ENCODE results near the gene GAS6. TPM values are rescaled to one million over a fixed set of nuclear protein-coding genes. Genes with fewer than 3 reads are reported as not detected.

Gene GAS6
- polyA plus RNA-seq, 12 donors: 20.9 to 61.4 (median 31.5) TPM; not detected in 1

DNA sequence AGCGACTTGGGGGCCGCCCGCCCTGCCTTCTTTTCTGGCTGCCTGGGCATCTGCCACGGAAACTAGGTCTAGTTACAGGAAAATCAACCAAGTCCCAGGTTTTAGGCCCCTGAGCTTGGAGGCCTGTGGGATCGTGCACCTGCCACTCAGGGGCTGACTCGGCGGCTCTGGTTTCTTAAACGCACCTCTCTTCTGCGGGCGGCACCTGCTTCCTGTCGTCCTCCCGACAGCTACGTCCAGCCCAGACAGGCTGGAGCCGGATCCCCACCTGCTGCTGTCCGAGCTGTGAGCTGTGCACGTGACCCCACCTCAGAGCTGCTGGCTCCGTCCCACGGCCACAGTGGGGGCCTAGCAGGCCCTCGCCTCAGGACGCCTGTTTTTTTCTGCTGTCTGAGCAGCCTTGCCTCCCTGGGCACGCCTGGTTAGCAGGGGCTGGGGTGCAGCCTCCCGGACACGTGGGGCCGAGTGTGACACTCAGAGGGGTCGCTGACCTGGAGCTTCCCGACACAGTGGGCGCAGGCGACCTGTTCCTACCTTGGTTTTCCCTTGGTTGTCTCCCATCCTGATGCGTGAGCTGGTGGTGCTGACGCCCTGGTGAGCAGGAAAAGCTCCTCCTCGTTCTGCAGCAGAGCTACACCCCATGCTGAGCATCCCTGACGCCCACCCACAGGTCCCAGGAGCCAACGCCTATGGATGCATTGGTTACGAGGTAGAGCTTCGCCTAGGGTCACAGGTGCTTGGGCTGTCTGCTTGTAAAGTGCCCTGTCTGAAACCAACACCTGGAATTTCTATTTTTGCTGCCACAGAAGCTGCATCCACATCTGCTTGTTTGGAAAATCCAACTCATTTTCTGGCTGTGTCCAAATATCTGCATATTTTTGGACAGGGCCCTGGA is 87.4 kb downstream of the GAS6 start:
- DNase-seq: no peak

DNA sequence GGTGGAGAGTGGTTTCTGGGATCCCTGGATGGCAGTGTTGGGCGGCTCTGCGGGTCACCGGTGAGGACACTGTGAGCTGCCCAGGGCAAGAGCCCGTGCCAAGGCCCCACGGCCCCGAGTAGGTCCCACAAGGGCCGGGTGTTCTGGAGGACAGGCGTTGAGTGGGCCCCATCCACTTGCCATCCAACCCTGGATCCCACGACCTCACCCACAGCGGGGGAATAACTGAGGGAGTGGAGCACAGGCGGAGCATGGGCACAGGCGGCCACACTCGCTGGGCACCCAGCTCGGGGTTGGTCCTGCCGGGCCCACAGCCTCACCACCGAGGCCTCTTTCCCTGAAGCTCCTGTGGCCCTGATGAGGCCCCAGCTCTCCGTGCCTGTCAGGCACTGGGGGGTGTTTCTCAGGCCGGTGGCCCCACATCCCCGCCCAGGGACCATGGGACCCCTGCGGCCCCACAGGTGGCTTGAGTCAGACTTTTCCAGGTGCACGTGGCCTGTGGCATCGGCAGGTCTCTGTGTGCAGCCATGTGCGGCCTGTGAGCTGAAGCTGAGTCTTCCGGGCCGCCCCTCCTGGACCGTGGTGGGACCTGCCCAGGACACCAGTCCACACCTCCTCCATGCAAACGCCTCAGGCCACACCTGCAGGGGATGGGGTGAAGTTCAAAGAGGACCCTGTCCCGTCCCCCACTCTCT is 88.3 kb downstream of the GAS6 start:
- DNase-seq: no peak

DNA sequence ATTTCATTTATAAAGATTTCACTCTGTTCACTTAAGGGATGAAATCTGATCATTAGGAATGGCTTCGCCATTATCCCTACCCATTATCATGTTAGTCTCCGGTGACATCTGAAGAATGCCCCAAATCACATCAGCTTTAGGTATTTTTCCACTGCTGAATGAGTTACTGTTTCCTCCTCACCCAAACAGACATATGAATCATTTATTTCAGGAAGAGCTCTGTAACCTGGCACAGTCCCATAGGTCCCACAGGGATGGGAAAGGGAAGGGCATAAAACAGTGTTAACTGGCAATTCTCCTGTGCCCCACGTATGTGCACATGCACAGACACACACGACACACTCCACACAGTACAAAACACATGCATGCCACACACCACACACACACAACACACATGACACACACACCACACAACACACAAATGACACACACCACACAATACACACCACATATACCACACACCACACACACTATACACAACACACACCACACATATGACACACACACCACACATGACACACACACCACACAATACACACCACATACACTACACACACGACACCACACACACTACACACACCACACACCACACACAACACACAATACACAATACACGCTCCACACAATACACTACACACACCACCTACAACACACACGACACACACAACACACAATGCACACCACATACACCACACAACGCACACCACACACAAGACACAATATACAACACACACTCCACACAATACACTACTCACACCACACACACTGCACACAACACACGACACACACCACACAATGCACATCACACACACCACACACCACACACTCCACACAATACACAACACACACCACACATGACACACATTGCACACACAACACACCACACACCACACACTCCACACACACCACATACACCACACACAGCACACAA is 89.4 kb downstream of the GAS6 start:
- no peak for DNase-seq

DNA sequence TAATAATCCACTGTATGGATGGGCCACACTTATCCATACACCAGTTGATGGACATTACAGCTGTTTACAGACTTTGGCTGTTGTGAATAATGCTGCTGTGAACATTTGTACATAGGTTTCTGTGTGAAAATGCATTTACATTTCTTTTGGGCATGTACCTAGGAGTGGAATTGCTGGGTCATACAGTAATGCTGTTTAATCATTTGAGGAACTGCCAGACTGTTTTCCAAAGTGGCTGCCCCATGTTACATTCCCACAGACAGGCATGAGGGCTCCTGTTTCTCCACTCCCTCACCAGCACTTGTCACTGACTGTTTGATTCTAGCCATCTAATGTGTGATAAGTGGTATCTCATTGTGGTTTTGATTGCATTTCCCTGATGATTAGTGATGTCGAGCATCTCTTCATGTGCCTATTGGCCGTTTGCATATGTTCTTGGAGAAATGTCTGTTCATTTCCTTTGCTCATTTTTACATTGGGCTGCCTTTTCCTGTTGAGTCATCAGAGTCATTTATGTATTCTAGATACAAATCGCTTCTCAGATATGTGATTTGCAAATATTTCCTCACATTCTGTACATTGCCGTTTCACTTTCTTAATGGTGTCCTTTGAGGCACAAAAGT is 92.1 kb downstream of the GAS6 start:
- no peak for DNase-seq

DNA sequence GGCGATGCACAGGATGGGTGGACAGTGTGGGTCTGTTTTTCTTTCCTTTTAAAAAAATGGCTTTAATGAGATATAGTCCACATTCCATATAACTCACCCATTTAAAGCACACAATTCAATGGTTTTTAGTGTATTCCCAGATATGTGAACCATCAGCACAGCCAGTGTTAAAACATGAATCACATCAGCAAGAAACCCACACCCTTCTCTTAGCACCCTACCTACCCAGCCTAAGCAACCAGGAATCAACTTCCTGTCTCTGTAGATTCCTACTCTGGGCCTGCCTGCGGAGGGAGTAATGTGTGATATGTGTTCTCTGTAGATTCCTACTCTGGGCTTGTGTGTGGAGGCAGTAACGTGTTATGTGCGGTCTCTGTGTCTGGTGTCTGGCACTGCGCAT is 92.9 kb downstream of the GAS6 start:
- no peak for DNase-seq

Other genes with a start within 250 kb of the GAS6 start
- under 1 TPM in 3 of 12 donors, not detected in 9; 0.10 to 0.13 (median 0.12) TPM for gene ATP4B, start 205.9 kb downstream of the GAS6 start, polyA plus RNA-seq (ENCODE audit: insufficient read length in 12 of 12)
- gene GRK1, start 196.9 kb downstream of the GAS6 start, polyA plus RNA-seq (ENCODE audit: insufficient read length in 12 of 12): under 1 TPM in 9 of 12 donors, not detected in 3; 0.05 to 0.45 (median 0.22) TPM
- gene TMEM255B, start 104.8 kb downstream of the GAS6 start, polyA plus RNA-seq (ENCODE audit: insufficient read length in 12 of 12): 10 to 100 TPM in 1 of 12 donors, 1 to 10 TPM in 9, not detected in 2; 4.6 to 12.2 (median 6.0) TPM
- under 1 TPM in 10 of 12 donors, not detected in 2; 0.15 to 0.58 (median 0.36) TPM for gene C13orf46, start 110.0 kb upstream of the GAS6 start, polyA plus RNA-seq (ENCODE audit: insufficient read length in 12 of 12)